ENCODE measurements around the gene ERCC6. TPM values are rescaled to one million over a fixed set of nuclear protein-coding genes. Genes with fewer than 3 reads are reported as not detected.

Gene ERCC6
- polyA plus RNA-seq, 1 donor = 19.8 TPM

Other genes with a start within 250 kb of the ERCC6 start
- gene C10orf71, start 240.0 kb downstream of the ERCC6 start, polyA plus RNA-seq (ENCODE audit: insufficient read length) = 0.15 TPM
- not detected for gene DRGX, start 143.0 kb downstream of the ERCC6 start, polyA plus RNA-seq (ENCODE audit: insufficient read length)
- not detected for gene SLC18A3, start 71.2 kb upstream of the ERCC6 start, polyA plus RNA-seq (ENCODE audit: insufficient read length)
- 0.13 TPM for gene CHAT, start 74.9 kb upstream of the ERCC6 start, polyA plus RNA-seq (ENCODE audit: insufficient read length)
- gene C10orf53, start 140.5 kb upstream of the ERCC6 start, polyA plus RNA-seq (ENCODE audit: insufficient read length) = not detected
- 45.7 TPM for gene OGDHL, start 223.2 kb upstream of the ERCC6 start, polyA plus RNA-seq (ENCODE audit: insufficient read length)